Ishikawa (cell line): ENCODE results near the gene C16orf86.
A peak's percentile ranks its signal among the peaks of the same experiment; 100 is the strongest.

Experiments used
- CEBPB ChIP-seq: IDR thresholded peaks from 2 replicates; pipeline ENCODE4 v1.6.1; 2012
- CREB1 ChIP-seq: IDR thresholded peaks from 2 replicates; pipeline ENCODE4 v1.6.1; 2012; ENCODE audit warnings: low read depth
- EGR1 ChIP-seq: IDR thresholded peaks from 2 replicates; pipeline ENCODE4 v1.6.1; 2012
- EP300 ChIP-seq: IDR thresholded peaks from 2 replicates; pipeline ENCODE4 v1.6.1; 2012; ENCODE audit warnings: borderline replicate concordance
- FOXM1 ChIP-seq: IDR thresholded peaks from 2 replicates; pipeline ENCODE4 v1.6.1; 2012; ENCODE audit warnings: low read depth, borderline replicate concordance
- MAX ChIP-seq: IDR thresholded peaks from 2 replicates; pipeline ENCODE4 v1.6.1; 2012
- NFIC ChIP-seq: IDR thresholded peaks from 2 replicates; pipeline ENCODE4 v1.6.1; 2012
- RAD21 ChIP-seq: IDR thresholded peaks from 2 replicates; pipeline ENCODE4 v1.6.1; 2012; ENCODE audit warnings: low read depth
- REST ChIP-seq: IDR thresholded peaks from 2 replicates; pipeline ENCODE4 v1.6.1; 2012; ENCODE audit warnings: low read depth, mild to moderate bottlenecking
- TAF1 ChIP-seq: IDR thresholded peaks from 2 replicates; pipeline ENCODE4 v1.6.1; 2012; ENCODE audit warnings: low read depth, mild to moderate bottlenecking
- TCF12 ChIP-seq: IDR thresholded peaks from 2 replicates; pipeline ENCODE4 v1.6.1; 2012; ENCODE audit warnings: low read depth
- TEAD4 ChIP-seq: IDR thresholded peaks from 2 replicates; pipeline ENCODE4 v1.6.1; 2012
- USF1 ChIP-seq: IDR thresholded peaks from 2 replicates; pipeline ENCODE4 v1.6.1; 2012
- YY1 ChIP-seq: IDR thresholded peaks from 2 replicates; pipeline ENCODE4 v1.6.1; 2012; ENCODE audit warnings: low read depth
- ZBTB7A ChIP-seq: IDR thresholded peaks from 2 replicates; pipeline ENCODE4 v1.6.1; 2012; ENCODE audit warnings: low read depth

C16orf86 gene

GRCh38 chr16:67649494-67649931 lies 17.1 kb upstream of the C16orf86 start:
- TF ChIP-seq EGR1 (no peak), ZBTB7A (no peak), REST (no peak), TCF12 (no peak), CREB1 (no peak), FOXM1 (no peak), YY1 (no peak), CEBPB (no peak), NFIC (no peak), EP300 (no peak), TEAD4 (no peak), TAF1 (no peak), USF1 (no peak), RAD21 (no peak), MAX (no peak)

- TF ChIP-seq CEBPB (no peak), ZBTB7A (no peak), TAF1 (no peak)
These were observed 16.6 kb upstream of the C16orf86 start for GRCh38 chr16:67650023-67650422.

DNA sequence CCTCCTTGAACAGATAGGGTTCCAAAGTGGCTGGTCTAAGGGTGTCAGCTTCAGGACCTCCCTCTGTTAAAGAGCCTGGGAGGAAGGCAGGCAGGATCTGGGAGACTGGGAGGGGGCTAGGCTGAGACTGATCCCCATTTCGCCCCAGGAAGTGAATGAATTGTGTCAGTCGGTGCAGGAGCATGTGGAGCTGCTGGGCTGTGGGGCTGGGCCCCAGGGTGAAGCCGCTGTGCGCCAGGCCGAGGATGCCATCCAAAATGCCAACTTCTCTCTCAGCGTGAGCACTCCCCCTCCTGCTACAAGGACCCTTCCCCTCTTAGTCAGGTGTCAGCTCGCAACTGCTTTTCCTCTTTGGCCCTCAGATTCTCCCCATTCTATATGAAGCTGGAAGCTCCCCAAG lies 15.6 kb upstream of the C16orf86 start:
- no peak for TF ChIP-seq RAD21
- TF ChIP-seq TAF1 = no peak
- TF ChIP-seq FOXM1 = no peak
- no peak for TF ChIP-seq NFIC
- no peak for TF ChIP-seq EP300
- TF ChIP-seq CEBPB = no peak
- no peak for TF ChIP-seq YY1
- no peak for TF ChIP-seq REST
- no peak for TF ChIP-seq TCF12
- TF ChIP-seq MAX = no peak
- no peak for TF ChIP-seq EGR1
- no peak for TF ChIP-seq USF1
- no peak for TF ChIP-seq CREB1
- no peak for TF ChIP-seq TEAD4
- TF ChIP-seq ZBTB7A = no peak

GRCh38 chr16:67651847-67652246 lies 14.8 kb upstream of the C16orf86 start:
- no peak for TF ChIP-seq CREB1
- no peak for TF ChIP-seq ZBTB7A
- no peak for TF ChIP-seq TCF12
- no peak for TF ChIP-seq TAF1
- no peak for TF ChIP-seq USF1
- no peak for TF ChIP-seq EP300

GRCh38 chr16:67652578-67653127 lies 14.0 kb upstream of the C16orf86 start:
- no peak for TF ChIP-seq TCF12
- peak; percentile 85 for TF ChIP-seq REST
